HFF-Myc (cell line): Measurements from ENCODE around the gene PPP6R2.

Source experiments
- DNase-seq: peaks from one replicate; pipeline ENCODE4 v3.0.0-alpha.2; 2011; ENCODE audit warnings: low read depth; ENCODE audit errors: extremely low read depth
- H3K4me3 ChIP-seq: replicated peaks from 2 replicates; pipeline ENCODE4 v1.5.1; 2011; ENCODE audit warnings: low read depth, mild to moderate bottlenecking, control low read depth, low read length
- TF ChIP-seq, protein P1 (sequence below): IDR thresholded peaks from 2 replicates; pipeline ENCODE4 v1.5.1; 2012; ENCODE audit warnings: mild to moderate bottlenecking, low read depth, low read length, control low read depth; ENCODE audit errors: missing control alignments

The PPP6R2 gene

DNA sequence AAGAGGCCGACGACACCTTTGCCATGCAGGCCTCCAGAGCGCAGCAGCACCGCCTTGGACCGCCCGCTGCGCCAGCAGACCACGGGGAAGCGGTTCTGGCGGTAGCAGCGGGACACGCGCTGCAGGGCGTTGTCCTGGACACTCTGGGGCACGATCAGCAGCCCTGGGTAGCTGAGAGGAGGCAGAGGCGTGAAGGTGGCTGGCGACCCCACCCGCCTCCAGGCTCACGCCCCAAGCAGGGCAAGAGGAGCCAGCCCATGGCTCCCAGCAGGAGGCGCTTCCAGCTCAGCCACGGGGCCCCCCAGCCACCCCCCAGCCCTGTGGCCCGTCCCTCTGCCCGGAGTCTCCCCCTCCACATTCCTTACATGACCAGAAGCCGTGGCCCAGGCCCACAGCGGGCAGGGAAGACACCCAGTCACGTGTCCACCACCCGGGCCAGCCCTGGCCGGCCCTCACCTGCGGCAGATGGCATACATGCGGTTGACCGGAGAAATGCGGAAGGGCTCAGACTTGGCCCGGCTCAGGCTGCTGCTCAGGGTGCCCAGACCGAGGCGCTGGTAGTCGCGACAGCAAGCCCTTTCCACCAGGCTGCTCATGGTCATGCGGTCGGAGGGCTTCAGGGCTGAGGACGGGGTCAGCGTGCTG lies 116.5 kb downstream of the PPP6R2 start:
- H3K4me3 ChIP-seq = no peak overlapping the region
- no peak for DNase-seq
- TF ChIP-seq, protein P1, sequence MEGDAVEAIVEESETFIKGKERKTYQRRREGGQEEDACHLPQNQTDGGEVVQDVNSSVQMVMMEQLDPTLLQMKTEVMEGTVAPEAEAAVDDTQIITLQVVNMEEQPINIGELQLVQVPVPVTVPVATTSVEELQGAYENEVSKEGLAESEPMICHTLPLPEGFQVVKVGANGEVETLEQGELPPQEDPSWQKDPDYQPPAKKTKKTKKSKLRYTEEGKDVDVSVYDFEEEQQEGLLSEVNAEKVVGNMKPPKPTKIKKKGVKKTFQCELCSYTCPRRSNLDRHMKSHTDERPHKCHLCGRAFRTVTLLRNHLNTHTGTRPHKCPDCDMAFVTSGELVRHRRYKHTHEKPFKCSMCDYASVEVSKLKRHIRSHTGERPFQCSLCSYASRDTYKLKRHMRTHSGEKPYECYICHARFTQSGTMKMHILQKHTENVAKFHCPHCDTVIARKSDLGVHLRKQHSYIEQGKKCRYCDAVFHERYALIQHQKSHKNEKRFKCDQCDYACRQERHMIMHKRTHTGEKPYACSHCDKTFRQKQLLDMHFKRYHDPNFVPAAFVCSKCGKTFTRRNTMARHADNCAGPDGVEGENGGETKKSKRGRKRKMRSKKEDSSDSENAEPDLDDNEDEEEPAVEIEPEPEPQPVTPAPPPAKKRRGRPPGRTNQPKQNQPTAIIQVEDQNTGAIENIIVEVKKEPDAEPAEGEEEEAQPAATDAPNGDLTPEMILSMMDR = no peak

GRCh38 chr22:50460938-50461337 lies 117.8 kb downstream of the PPP6R2 start:
- no peak overlapping the region for H3K4me3 ChIP-seq
- TF ChIP-seq, protein P1 = no peak
- no peak for DNase-seq

DNA sequence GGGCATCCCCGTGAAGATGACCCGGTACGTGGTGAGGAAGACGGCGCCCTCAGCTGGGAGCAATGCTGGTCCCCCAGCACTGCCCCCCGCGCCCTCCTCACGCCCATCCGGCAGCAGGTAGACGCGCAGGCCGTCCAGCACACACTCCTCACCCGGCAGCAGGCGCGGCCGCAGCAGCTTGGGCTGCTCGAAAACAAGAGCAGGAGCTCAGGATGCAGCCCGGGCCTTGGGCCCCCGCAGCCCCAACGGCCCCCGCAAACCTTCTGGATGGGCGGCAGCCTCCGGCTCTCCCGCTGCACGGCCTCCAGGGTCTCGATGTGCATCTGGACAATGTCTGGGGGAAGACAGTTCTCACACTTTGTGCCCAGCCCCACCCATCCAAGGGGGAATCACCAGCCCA lies 118.4 kb downstream of the PPP6R2 start:
- TF ChIP-seq, protein P1 = no peak
- no peak for DNase-seq
- no peak overlapping the region for H3K4me3 ChIP-seq

GRCh38 chr22:50461979-50462540 lies 118.9 kb downstream of the PPP6R2 start:
- DNase-seq = no peak
- TF ChIP-seq, protein P1 = no peak
- H3K4me3 ChIP-seq = no peak overlapping the region

DNA sequence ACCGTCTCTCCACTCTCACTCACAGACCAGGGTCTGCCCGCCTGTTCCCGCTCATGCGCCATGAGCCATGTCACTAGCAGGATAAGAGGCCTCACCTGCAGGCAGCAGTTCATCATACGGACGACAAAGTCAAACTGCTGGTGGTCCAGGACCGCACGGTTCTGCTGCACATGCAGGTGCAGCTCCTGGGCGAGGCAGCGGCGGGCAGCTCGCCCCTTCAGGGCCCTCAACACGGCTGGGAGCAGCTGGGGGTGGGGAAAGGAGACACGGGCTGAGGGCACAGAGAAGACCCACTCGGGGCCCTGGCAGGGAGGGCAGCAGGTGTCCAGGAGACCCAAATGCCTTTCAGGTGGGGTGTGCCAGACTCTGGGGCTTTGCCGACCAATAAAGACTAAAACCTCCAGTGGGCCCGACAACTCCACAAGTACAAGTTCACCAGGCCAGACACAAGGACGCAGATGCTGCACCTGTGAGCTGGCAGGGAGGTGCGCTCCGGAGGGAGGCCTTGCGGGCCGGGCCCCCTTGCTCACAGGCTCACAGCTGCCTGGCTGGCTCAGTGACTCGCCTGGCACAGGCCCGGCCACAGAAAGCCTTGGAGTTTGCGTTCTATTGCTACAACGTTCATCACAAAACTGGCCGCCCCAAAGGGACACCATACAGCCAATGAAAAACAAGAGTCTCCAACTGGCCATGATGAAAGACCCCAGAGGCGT lies 120.2 kb downstream of the PPP6R2 start:
- TF ChIP-seq, protein P1 = no peak
- no peak for DNase-seq
- no peak overlapping the region for H3K4me3 ChIP-seq

- TF ChIP-seq, protein P1 = no peak
- no peak overlapping the region for H3K4me3 ChIP-seq
- no peak for DNase-seq
These were observed 121.3 kb downstream of the PPP6R2 start for GRCh38 chr22:50464451-50464850.
